GM18951 (cell line): ENCODE results near the gene NLN.
"Not testable (repeated sequence)": the region's sequence is repeated elsewhere in the genome, so short reads cannot be mapped to it uniquely, and the experiment has no call there.

ENCODE experiments used
- POLR2A ChIP-seq: IDR thresholded peaks from 4 replicates; pipeline ENCODE4 v1.6.1; 2011; ENCODE audit warnings: mild to moderate bottlenecking; ENCODE audit not compliant: insufficient read length, insufficient read depth; ENCODE audit errors: extremely low read depth
- in situ Hi-C: fragments of 300-500 bp; cut with MboI; formaldehyde crosslinking; loops from one replicate; pipeline ENCODE4 v1.12.0; 2022; ENCODE audit warnings: low sequenced_read_pairs, mixed read lengths, inconsistent platforms; ENCODE audit not compliant: unreplicated experiment

The NLN gene

GRCh38 chr5:65846101-65846500 lies 124.1 kb downstream of the NLN start:
- no peak for TF ChIP-seq POLR2A
- in situ Hi-C loops = no loop called here

GRCh38 chr5:65847019-65847418 lies 125.0 kb downstream of the NLN start:
- in situ Hi-C loops = not testable (repeated sequence)

GRCh38 chr5:65849918-65850317 lies 127.9 kb downstream of the NLN start:
- in situ Hi-C loops = not testable (repeated sequence)

GRCh38 chr5:65854925-65855324 lies 132.9 kb downstream of the NLN start:
- TF ChIP-seq POLR2A = no peak
- in situ Hi-C loops = no loop called here

GRCh38 chr5:65855766-65856315 lies 133.8 kb downstream of the NLN start:
- TF ChIP-seq POLR2A = no peak
- in situ Hi-C loops = no loop called here

GRCh38 chr5:65856520-65856919 lies 134.5 kb downstream of the NLN start:
- in situ Hi-C loops = no loop called here
- TF ChIP-seq POLR2A = no peak

GRCh38 chr5:65858316-65858715 lies 136.3 kb downstream of the NLN start:
- no peak for TF ChIP-seq POLR2A
- in situ Hi-C loops = no loop called here

- TF ChIP-seq POLR2A = no peak
- in situ Hi-C loops = no loop called here
Measured at GRCh38 chr5:65861830-65862241, 139.8 kb downstream of the NLN start.

- no peak for TF ChIP-seq POLR2A
- in situ Hi-C loops = no loop called here
Measured at GRCh38 chr5:65862384-65862783, 140.4 kb downstream of the NLN start.

- TF ChIP-seq POLR2A = no peak
- in situ Hi-C loops = no loop called here
Measured at GRCh38 chr5:65863747-65864146, 141.7 kb downstream of the NLN start.

- in situ Hi-C loops = no loop called here
- no peak for TF ChIP-seq POLR2A
Measured at GRCh38 chr5:65866837-65867521, 145.0 kb downstream of the NLN start.

GRCh38 chr5:65867542-65868195 lies 145.7 kb downstream of the NLN start:
- in situ Hi-C loops = no loop called here

GRCh38 chr5:65868509-65868908 lies 146.5 kb downstream of the NLN start:
- in situ Hi-C loops = no loop called here
- TF ChIP-seq POLR2A = no peak

More at GRCh38 chr5:65867542-65868195, 145.7 kb downstream of the NLN start:
- no peak for TF ChIP-seq POLR2A

- in situ Hi-C loops = no loop called here
- TF ChIP-seq POLR2A = no peak
Measured at GRCh38 chr5:65871182-65871581, 149.2 kb downstream of the NLN start.

GRCh38 chr5:65871776-65872175 lies 149.8 kb downstream of the NLN start:
- in situ Hi-C loops = not testable (repeated sequence)
